ENCODE measurements around the gene MTA1.

MTA1 gene

GRCh38 chr14:105411017-105411941, 8.3 kb upstream of the MTA1 start:
- no peak for DNase-seq

GRCh38 chr14:105411985-105412770, 7.4 kb upstream of the MTA1 start:
- DNase-seq: no peak

GRCh38 chr14:105412771-105413543, 6.7 kb upstream of the MTA1 start:
- no peak for DNase-seq

GRCh38 chr14:105413544-105413886, 6.1 kb upstream of the MTA1 start:
- no peak for DNase-seq

GRCh38 chr14:105414456-105415371, 4.9 kb upstream of the MTA1 start:
- peak; percentile 44 for DNase-seq

- DNase-seq: no peak
Measured at GRCh38 chr14:105415481-105416428, 3.9 kb upstream of the MTA1 start.

GRCh38 chr14:105416671-105417070, 3.0 kb upstream of the MTA1 start:
- DNase-seq: no peak

GRCh38 chr14:105417690-105418121, 1.9 kb upstream of the MTA1 start:
- no peak for DNase-seq

- DNase-seq: no peak
Measured at GRCh38 chr14:105418269-105419194, 1.1 kb upstream of the MTA1 start.

GRCh38 chr14:105420101-105420973, 710 bp downstream of the MTA1 start:
- DNase-seq: no peak

- DNase-seq: no peak
Measured at GRCh38 chr14:105420974-105421674, 1.5 kb downstream of the MTA1 start.

- no peak for DNase-seq
Measured at GRCh38 chr14:105421723-105422615, 2.3 kb downstream of the MTA1 start.

- no peak for DNase-seq
Measured at GRCh38 chr14:105422695-105423487, 3.3 kb downstream of the MTA1 start.

GRCh38 chr14:105423488-105424195, 4.0 kb downstream of the MTA1 start:
- DNase-seq: no peak

GRCh38 chr14:105424861-105425260, 5.2 kb downstream of the MTA1 start:
- DNase-seq: no peak
